GM10847 (cell line): ENCODE results near the gene TGM5.

Experiments
- POLR2A ChIP-seq: IDR thresholded peaks from 2 replicates; pipeline ENCODE4 v1.6.1; 2011; ENCODE audit not compliant: insufficient read length; ENCODE audit errors: extremely low read depth

TGM5 gene, protein sequence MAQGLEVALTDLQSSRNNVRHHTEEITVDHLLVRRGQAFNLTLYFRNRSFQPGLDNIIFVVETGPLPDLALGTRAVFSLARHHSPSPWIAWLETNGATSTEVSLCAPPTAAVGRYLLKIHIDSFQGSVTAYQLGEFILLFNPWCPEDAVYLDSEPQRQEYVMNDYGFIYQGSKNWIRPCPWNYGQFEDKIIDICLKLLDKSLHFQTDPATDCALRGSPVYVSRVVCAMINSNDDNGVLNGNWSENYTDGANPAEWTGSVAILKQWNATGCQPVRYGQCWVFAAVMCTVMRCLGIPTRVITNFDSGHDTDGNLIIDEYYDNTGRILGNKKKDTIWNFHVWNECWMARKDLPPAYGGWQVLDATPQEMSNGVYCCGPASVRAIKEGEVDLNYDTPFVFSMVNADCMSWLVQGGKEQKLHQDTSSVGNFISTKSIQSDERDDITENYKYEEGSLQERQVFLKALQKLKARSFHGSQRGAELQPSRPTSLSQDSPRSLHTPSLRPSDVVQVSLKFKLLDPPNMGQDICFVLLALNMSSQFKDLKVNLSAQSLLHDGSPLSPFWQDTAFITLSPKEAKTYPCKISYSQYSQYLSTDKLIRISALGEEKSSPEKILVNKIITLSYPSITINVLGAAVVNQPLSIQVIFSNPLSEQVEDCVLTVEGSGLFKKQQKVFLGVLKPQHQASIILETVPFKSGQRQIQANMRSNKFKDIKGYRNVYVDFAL

DNA sequence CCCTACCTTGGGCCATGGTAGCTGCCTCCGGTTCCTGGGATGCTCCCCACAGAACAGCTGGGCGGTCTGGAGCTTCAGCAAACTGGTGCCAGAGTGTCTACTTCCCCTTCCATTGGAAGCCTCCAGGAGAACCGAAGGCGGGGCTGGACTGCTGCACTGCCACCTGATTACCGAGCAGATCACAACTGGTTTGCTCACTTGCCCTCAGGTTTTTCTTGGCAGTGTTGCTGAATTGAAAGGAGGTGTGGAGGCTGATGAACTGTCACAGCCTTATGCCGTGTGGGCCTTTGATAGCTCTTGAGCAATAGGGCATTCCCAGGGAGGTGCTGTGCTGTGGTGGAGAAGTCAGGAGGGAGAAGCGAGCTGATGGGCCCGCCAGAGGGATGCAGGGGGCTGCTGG, at the start of gene TGM5:
Gene TGM5 (minus strand): TSS at position 95 of the 400 bp plus-strand sequence. CDS start 79 bp downstream, at position 16.
- TF ChIP-seq POLR2A: no peak

DNA sequence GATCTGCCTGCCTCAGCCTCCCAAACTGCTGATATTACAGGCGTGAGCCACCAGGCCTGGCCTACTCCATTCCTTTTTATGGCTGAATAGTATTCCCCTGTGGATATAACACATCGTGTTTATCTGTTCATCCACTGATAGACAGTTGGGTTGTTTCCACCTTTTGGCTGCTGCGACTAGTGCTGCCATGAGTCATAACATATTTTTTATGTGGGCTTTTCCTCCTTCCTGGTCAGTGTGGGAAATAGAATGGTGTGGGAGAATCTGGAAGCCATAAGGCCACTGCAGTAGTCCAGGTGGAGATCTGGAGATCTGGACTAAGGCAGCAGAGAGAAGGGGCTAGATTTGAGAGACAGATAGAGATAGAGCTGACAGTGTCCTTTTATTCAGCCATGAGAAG, 47.4 kb upstream of the TGM5 start:
- TF ChIP-seq POLR2A: no peak

DNA sequence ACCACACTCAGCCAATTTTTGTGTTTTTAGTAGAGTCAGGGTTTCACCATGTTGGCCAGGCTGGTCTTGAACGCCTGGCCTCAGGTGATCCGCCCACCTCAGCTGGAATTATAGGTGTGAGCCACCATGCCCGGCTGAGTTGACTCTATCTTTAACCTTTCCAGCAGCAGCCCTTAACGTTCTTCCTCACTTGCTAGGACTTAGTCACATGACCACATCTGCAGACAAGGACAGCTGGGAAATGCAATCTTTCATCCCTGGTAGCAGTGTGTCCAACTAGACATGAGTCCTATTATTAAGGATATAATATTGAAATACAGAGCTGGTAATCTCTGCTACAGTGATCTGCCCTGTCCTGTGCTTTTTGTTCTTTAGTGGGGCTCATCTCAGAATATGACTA, 45.6 kb upstream of the TGM5 start:
- no peak for TF ChIP-seq POLR2A

DNA sequence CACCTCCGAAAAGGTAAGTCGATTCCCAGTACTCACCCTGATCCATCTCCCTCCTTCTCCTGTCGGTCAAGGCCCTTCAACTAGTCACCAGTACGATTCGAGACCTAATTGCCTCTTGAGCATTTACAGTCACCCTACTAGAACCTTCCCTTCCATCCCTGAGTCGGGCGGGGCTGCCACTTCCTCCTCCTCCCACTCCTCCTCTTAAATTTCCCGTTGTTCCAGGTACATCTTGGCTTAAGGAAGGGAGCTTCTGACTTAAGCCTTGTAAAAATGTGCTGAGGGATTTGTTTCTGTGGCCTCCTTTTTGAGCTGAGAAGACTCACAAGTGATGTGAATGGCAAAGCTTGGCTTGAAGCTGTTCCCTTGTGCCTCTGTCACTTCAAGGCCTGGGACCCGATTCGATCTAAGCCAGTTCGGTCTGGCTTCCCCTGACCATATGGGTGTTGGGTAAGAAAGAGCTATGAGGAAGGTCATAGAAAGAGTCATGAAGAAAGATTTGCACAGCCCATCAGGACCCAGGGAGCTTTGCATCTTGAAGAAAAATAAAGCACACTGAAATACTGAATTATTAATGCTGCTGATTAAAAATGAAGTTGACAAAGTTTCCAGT, 35.6 kb upstream of the TGM5 start, which contains the start of gene TGM7:
Gene TGM7 (minus strand): TSS at position 51 of the 613 bp plus-strand sequence.
- no peak for TF ChIP-seq POLR2A

DNA sequence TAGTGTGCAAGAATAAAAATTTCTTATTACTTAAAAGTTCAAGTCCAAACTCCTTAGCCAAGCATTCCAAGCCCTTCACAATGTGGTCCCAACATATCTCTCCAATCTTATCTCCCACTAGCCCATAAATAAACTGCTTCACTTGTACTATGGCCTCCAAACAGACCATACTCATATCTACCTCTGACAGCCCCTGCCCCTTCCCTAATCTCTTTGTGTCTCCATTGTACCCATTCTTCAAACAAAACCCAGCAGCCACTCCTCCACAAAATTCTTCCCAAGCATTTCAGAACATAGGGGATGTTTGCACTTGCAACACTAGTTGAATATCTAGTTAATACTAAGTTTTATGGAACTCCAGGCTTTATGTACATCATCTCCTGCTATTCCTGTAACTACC, 33.2 kb upstream of the TGM5 start:
- TF ChIP-seq POLR2A: no peak

DNA sequence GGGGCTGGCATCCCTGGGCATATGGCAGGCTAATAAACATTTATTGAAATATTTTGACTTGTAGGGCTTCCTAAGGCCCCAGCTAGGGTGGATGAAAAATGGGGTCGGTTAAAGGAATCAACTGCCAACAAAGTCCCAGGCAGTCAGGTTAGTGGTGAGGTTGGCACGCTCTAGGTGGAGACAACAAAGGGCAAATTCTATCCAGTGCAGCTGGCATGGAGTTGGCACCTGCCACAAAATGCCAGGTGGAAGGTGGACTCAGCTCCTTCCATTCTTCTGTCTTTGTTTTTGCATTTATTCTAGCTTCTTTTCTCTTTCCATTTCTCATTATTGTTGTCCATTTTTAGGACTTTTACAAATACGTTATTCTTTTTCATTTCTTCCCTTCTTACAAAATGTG, 32.7 kb upstream of the TGM5 start:
- TF ChIP-seq POLR2A: no peak

DNA sequence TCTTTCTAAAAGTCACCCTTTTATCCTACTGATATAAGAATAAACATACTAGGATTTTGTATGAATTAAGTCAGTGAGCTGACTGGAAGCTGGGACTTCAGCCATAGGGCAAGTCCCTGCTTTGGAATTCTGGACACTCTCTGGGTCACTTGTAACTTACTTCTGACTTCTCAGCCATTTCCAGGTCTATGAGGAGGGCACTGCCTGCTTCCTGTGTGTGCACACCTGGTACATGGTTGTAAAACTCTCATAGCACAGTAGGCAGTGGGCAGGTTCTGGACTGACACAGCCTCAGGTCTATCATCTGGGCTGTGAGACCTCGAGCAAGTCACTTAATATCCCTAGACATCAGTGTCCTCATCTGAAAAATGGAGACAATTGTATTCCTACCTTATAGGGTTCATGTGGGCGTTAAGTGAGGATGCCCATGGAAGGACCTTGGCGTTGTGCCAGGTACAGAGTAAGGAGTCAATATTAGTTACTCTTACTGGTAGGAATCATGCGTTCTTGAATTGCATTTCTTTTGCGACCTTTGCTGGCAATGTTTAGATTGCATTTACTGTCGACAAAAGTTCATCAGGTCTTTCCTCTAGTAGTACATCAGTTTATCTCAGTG, 27.5 kb upstream of the TGM5 start:
- no peak for TF ChIP-seq POLR2A

DNA sequence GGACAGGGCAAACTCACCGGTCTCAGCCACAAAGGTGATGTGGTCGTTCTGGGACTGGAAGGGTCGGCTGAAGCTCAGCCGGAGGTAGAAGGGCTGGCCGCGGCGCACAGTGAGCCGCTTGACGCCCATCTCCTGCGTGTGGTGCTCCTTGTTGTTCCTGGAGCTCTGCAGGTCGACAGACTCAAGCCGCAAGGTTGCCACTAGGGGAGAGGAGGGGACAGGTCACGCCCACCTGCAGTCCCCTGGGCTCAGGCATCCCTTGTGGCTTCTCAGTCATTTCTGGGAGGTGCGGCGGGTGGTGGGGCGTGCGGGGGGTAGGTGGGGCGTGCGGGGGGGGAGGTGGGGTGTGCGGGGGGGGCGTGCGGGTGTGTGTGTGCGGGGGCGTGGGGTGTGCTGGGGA, 26.7 kb upstream of the TGM5 start:
- TF ChIP-seq POLR2A: no peak

DNA sequence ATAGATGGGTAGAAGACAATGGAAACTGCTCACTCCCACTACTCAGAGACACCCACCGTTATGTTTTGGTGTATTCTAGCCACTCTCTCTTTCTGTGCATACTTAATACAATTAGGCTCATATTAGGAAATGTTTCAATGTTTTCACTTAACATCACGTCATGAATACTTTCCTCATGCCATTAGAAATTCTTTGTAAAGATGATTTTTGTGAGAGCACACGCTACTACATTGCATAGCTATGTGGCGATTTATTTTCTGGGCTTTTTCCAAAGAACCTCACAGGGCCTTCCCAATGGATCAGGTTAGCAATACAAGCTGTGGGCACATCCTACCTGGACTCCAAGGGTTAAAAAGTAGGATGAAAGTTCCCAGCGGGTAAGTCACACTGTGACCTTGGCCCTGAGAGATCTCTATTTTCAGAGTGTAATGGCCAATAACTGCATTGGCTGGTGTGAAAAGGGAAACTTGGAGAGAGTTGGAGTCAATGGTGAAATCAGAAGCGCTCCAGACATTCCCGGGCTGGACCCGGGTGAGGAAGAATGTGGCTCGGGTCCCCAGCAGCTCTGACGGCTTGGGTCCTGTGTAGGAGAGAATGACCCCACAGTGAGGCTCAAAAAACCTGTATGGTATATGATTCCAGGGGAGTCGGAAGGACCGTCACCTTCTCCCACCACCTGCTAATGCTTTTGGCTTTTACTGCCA, 25.8 kb upstream of the TGM5 start:
- no peak for TF ChIP-seq POLR2A

DNA sequence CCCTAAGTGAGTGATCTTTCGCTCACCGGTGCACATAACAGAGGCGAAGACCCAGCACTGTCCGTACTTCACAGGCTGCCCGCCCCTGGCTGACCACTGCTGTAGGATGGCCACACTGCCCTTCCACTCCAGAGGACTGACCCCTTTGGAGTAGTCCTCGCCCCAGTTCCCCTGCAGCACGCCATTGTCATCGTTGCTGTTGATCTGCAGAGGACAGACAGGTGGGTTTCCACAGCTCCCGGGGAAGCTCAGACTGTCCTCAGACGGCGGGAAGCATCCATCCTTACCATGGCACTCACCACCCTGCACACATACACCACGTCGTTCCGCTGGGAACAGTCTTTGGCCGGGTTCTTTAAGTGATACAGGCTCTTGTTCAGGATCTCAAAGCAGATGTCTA, 20.5 kb upstream of the TGM5 start:
- no peak for TF ChIP-seq POLR2A

DNA sequence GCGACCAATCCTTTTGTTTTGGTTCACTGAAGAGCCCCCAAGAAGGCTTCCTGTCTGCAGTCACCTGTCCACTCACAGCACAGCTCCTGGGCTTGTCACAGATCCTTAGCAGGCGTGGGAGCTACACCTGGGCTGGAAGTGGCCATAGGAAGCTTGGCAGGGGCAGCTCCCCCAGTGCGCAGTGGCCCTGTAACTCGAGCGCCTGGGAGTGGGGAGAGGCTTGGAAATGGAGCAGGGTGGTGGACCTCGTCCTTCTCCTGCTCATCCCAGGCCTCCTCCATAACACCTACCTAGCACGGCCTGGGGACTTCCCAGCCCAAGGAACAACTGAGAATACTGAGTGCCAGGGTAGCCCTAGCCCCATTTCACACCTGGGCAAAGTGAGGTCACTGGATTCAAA, 19.3 kb upstream of the TGM5 start:
- no peak for TF ChIP-seq POLR2A

DNA sequence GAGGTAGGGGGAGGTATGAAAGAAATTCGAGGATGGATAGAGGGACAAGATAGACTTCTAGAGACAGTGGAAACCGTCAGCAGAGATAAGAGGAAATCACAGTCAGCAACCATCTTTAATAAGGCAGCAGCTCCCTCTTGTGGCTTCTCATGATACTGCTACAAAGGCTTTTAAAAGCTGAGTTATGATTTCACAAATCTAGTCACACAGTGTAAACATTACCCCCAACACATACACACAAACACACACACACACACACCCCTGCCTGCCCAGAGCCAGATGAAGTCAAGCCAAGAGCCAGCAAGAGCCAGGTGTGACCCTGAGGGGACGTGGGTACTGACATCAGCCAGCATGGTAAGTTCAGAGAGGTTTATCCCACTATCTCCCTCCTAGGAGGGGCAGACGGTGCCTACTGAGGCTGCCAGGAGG, 18.9 kb upstream of the TGM5 start:
- TF ChIP-seq POLR2A: no peak

DNA sequence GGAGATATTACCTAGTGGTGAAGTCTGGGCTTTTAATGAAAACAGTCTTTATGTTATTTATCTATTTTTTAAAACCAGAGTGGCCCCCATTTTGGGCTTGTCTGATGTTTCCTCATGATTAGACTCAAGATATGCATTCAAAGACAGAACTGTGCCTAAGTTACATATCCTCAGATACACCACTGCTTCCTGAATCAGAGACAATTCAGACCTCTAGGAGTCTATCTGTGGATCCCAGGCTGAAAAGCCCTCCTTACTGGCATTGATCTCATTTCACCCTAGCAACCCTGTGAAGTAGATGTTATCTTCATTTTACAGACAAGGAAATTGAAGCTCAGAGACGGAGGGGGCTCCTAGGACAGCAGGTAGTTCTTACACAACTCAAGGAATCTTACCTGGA, 16.8 kb upstream of the TGM5 start:
- TF ChIP-seq POLR2A: no peak

DNA sequence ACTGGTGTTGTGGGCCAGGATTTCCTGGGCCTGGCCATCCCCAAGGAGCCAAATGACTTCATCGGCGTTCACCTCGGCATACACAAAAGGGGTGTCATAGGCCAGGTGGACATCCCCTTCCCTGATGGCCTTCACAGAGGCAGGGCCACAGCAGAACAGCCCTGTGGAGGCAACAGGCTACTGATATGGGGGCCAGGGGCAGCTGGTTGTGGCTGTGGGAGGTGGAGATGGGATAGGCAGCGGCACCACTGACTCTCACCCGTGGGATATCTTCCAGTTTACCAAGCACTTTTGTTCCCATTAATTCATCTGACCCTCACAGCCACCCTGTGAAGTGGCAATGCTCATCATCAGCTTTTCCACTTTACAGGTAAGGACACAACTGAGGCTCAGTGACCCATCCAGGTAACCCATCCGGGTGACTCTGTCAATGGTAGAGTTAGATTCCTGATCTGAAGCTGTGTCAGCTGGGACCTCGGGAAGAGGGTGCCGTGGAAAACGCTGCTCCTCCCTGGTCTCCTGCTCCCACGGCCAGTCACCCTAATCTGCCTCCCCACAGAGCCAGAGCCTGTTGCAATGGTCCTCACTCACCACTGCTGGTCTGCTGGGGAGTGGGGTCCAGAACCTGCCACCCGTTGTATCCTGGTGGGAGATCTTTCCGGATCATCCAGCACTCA, 15.3 kb upstream of the TGM5 start:
- TF ChIP-seq POLR2A: no peak
